SK-N-SH treated with all-trans-retinoic acid at 6 μM for 48 hours (cell line): Measurements from ENCODE around the gene PNMA1.

Source experiments
- ARNTL ChIP-seq: fragments of 450-650 bp; formaldehyde crosslinking; IDR thresholded peaks from 2 replicates; pipeline ENCODE4 v1.5.0; 2020; ENCODE audit warnings: low read depth, mild to moderate bottlenecking, moderate library complexity, borderline replicate concordance
- ISL1 ChIP-seq: fragments of 250-450 bp; sonication (Bioruptor Pico); IDR thresholded peaks from 2 replicates; pipeline ENCODE4 v2.1.2; 2022; ENCODE audit warnings: mild to moderate bottlenecking, moderate library complexity
- PATZ1 ChIP-seq: fragments of 250-450 bp; sonication (Bioruptor Pico); IDR thresholded peaks from 2 replicates; pipeline ENCODE4 v1.8.0; 2020; ENCODE audit warnings: mild to moderate bottlenecking, moderate library complexity, borderline replicate concordance
- TSHZ2 ChIP-seq: fragments of 250-450 bp; sonication (Bioruptor Pico); IDR thresholded peaks from 2 replicates; pipeline ENCODE4 v1.5.0; 2020; ENCODE audit warnings: mild to moderate bottlenecking, moderate library complexity
- ZC3H10 ChIP-seq: fragments of 250-450 bp; sonication (Bioruptor Pico); IDR thresholded peaks from 2 replicates; pipeline ENCODE4 v1.5.1; 2021; ENCODE audit warnings: mild to moderate bottlenecking, moderate library complexity
- ZFP3 ChIP-seq: fragments of 250-450 bp; sonication (Bioruptor Pico); IDR thresholded peaks from 2 replicates; pipeline ENCODE4 v1.5.0; 2020; ENCODE audit warnings: mild to moderate bottlenecking, moderate library complexity
- ZNF8 ChIP-seq: fragments of 450-650 bp; formaldehyde crosslinking; IDR thresholded peaks from 2 replicates; pipeline ENCODE4 v1.5.0; 2020; ENCODE audit warnings: mild to moderate bottlenecking, moderate library complexity
- TF ChIP-seq, protein P1 (sequence below): fragments of 250-450 bp; sonication (Bioruptor Pico); IDR thresholded peaks from 2 replicates; pipeline ENCODE4 v1.5.1; 2021; ENCODE audit warnings: mild to moderate bottlenecking, moderate library complexity

GRCh38 chr14:73724696-73725095, 10.5 kb upstream of the PNMA1 start:
- no peak for TF ChIP-seq ZC3H10 (CRISPR knock-in tag)
- no peak for TF ChIP-seq ARNTL (CRISPR knock-in tag)
- no peak for TF ChIP-seq PATZ1 (CRISPR knock-in tag)
- TF ChIP-seq, protein P1, sequence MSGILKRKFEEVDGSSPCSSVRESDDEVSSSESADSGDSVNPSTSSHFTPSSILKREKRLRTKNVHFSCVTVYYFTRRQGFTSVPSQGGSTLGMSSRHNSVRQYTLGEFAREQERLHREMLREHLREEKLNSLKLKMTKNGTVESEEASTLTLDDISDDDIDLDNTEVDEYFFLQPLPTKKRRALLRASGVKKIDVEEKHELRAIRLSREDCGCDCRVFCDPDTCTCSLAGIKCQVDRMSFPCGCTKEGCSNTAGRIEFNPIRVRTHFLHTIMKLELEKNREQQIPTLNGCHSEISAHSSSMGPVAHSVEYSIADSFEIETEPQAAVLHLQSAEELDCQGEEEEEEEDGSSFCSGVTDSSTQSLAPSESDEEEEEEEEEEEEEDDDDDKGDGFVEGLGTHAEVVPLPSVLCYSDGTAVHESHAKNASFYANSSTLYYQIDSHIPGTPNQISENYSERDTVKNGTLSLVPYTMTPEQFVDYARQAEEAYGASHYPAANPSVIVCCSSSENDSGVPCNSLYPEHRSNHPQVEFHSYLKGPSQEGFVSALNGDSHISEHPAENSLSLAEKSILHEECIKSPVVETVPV (CRISPR knock-in tag) = no peak
- TF ChIP-seq ZFP3 (CRISPR knock-in tag) = no peak
- no peak for TF ChIP-seq ZNF8
- TF ChIP-seq ISL1 (CRISPR knock-in tag) = no peak
- TF ChIP-seq TSHZ2 (CRISPR knock-in tag) = no peak
